ENCODE data around the gene EPB42. TPM values are rescaled to one million over a fixed set of nuclear protein-coding genes. Genes with fewer than 3 reads are reported as not detected.

Gene EPB42
- total and polyA plus RNA-seq, 4 experiments from 2014 or later = not detected

GRCh38 chr15:43218908-43219706 is 1.7 kb downstream of the EPB42 start:
- H3K4me1 ChIP-seq (ENCODE audit: insufficient read depth, low read length) = no peaks in the 10 kb centered on the region
- no peak overlapping the region for H3K4me3 ChIP-seq (ENCODE audit: low read length in 2 of 2)
- intact Hi-C loops (cut with micrococcal nuclease) = no loop called here
- ChIA-PET POLR2A (ENCODE audit: partially characterized antibody) (no interaction called here), CTCF (ENCODE audit: partially characterized antibody) (no interaction called here)
- H3K27ac ChIP-seq (ENCODE audit: low read depth, low read length) = no peak overlapping the region
- H3K27ac Mint-ChIP-seq = no peak overlapping the region
- H3K9me3 ChIP-seq (ENCODE audit: control insufficient read depth in 1 of 2, low read length in 2 of 2) = no peaks in the 10 kb centered on the region
- H3K4me1 Mint-ChIP-seq = peaks cover 0 to 1% (median 0%) of the 10 kb centered on the region in 4 donors
- H3K4me3 Mint-ChIP-seq = no peak overlapping the region
- H3K9me3 Mint-ChIP-seq = no peaks in the 10 kb centered on the region
- no peaks in the 10 kb centered on the region for H3K36me3 Mint-ChIP-seq
- no peaks in the 10 kb centered on the region for H3K36me3 ChIP-seq (ENCODE audit: insufficient read depth, low read length)
- H3K27me3 ChIP-seq (ENCODE audit: insufficient read depth, low read length) = no peaks in the 10 kb centered on the region
- H3K27me3 Mint-ChIP-seq = peaks cover 7 to 9% of the 10 kb centered on the region in 2 donors
- DNase-seq = no peak

GRCh38 chr15:43215961-43216360 is 4.9 kb downstream of the EPB42 start:
- POLR2A ChIA-PET (ENCODE audit: partially characterized antibody) = no interaction called here
- CTCF ChIA-PET (ENCODE audit: partially characterized antibody) = interaction anchor here (1.2 to 1.3 kb wide), 2 partner anchors 9 to 12 kb away, joined by 5 read pairs; no protein-coding TSS in a partner anchor
- H3K27ac ChIP-seq (ENCODE audit: low read depth, low read length) = no peak overlapping the region
- no peaks in the 10 kb centered on the region for H3K4me1 ChIP-seq (ENCODE audit: insufficient read depth, low read length)
- no peaks in the 10 kb centered on the region for H3K36me3 ChIP-seq (ENCODE audit: insufficient read depth, low read length)
- no peak overlapping the region for H3K4me3 Mint-ChIP-seq
- peaks cover 0 to 1% (median 0%) of the 10 kb centered on the region in 4 donors for H3K4me1 Mint-ChIP-seq
- DNase-seq = no peak
- no peaks in the 10 kb centered on the region for H3K9me3 ChIP-seq (ENCODE audit: control insufficient read depth in 1 of 2, low read length in 2 of 2)
- peaks cover 3 to 9% of the 10 kb centered on the region in 2 donors for H3K27me3 Mint-ChIP-seq
- no peak overlapping the region for H3K27ac Mint-ChIP-seq
- H3K4me3 ChIP-seq (ENCODE audit: low read length in 2 of 2) = no peak overlapping the region
- H3K36me3 Mint-ChIP-seq = no peaks in the 10 kb centered on the region
- no peaks in the 10 kb centered on the region for H3K9me3 Mint-ChIP-seq
- H3K27me3 ChIP-seq (ENCODE audit: insufficient read depth, low read length) = no peaks in the 10 kb centered on the region
- intact Hi-C loops (cut with micrococcal nuclease) = no loop called here

GRCh38 chr15:43214592-43215295 is 6.1 kb downstream of the EPB42 start:
- Mint-ChIP-seq H3K4me1 (no peaks in the 10 kb centered on the region), H3K27me3 (peaks cover 5 to 8% of the 10 kb centered on the region in 2 donors), H3K4me3 (no peak overlapping the region), H3K27ac (no peak overlapping the region), H3K36me3 (no peaks in the 10 kb centered on the region), H3K9me3 (no peaks in the 10 kb centered on the region)
- POLR2A ChIA-PET (ENCODE audit: partially characterized antibody) = no interaction called here
- CTCF ChIA-PET (ENCODE audit: partially characterized antibody) = interaction anchor here (1.0 to 1.3 kb wide), 2 partner anchors 10 to 11 kb away, joined by 3 to 9 read pairs; no protein-coding TSS in a partner anchor
- Histone ChIP-seq H3K4me1 (ENCODE audit: insufficient read depth, low read length) (no peaks in the 10 kb centered on the region), H3K27ac (ENCODE audit: low read depth, low read length) (no peak overlapping the region), H3K4me3 (ENCODE audit: low read length in 2 of 2) (no peak overlapping the region), H3K27me3 (ENCODE audit: insufficient read depth, low read length) (no peaks in the 10 kb centered on the region), H3K9me3 (ENCODE audit: control insufficient read depth in 1 of 2, low read length in 2 of 2) (no peaks in the 10 kb centered on the region), H3K36me3 (ENCODE audit: insufficient read depth, low read length) (no peaks in the 10 kb centered on the region)
- no peak for DNase-seq
- intact Hi-C loops (cut with micrococcal nuclease) = no loop called here

GRCh38 chr15:43214169-43214568 is 6.6 kb downstream of the EPB42 start:
- Mint-ChIP-seq H3K4me1 (no peaks in the 10 kb centered on the region), H3K36me3 (no peaks in the 10 kb centered on the region), H3K4me3 (no peak overlapping the region), H3K27ac (peak overlapping the region in 1 of 7 donors; percentile 45), H3K9me3 (no peaks in the 10 kb centered on the region), H3K27me3 (peaks cover 5 to 8% of the 10 kb centered on the region in 2 donors)
- H3K4me1 ChIP-seq (ENCODE audit: insufficient read depth, low read length) = no peaks in the 10 kb centered on the region
- no peaks in the 10 kb centered on the region for H3K27me3 ChIP-seq (ENCODE audit: insufficient read depth, low read length)
- no peaks in the 10 kb centered on the region for H3K36me3 ChIP-seq (ENCODE audit: insufficient read depth, low read length)
- intact Hi-C loops (cut with micrococcal nuclease) = no loop called here
- no peak overlapping the region for H3K27ac ChIP-seq (ENCODE audit: low read depth, low read length)
- no peak for DNase-seq
- CTCF ChIA-PET (ENCODE audit: partially characterized antibody) = interaction anchor here (1.0 to 1.3 kb wide), 2 partner anchors 10 to 11 kb away, joined by 3 to 9 read pairs; no protein-coding TSS in a partner anchor
- H3K9me3 ChIP-seq (ENCODE audit: control insufficient read depth in 1 of 2, low read length in 2 of 2) = no peaks in the 10 kb centered on the region
- POLR2A ChIA-PET (ENCODE audit: partially characterized antibody) = no interaction called here
- H3K4me3 ChIP-seq (ENCODE audit: low read length in 2 of 2) = no peak overlapping the region

- H3K27me3 ChIP-seq (ENCODE audit: insufficient read depth, low read length) = no peaks in the 10 kb centered on the region
- ChIA-PET CTCF (ENCODE audit: partially characterized antibody) (interaction anchor here (1.3 kb wide), 1 partner anchor 12 kb away, joined by 9 read pairs; no protein-coding TSS in a partner anchor), POLR2A (ENCODE audit: partially characterized antibody) (no interaction called here)
- intact Hi-C loops (cut with micrococcal nuclease) = no loop called here
- H3K36me3 ChIP-seq (ENCODE audit: insufficient read depth, low read length) = no peaks in the 10 kb centered on the region
- DNase-seq = no peak
- no peaks in the 10 kb centered on the region for H3K4me1 Mint-ChIP-seq
- no peaks in the 10 kb centered on the region for H3K9me3 ChIP-seq (ENCODE audit: control insufficient read depth in 1 of 2, low read length in 2 of 2)
- H3K9me3 Mint-ChIP-seq = no peaks in the 10 kb centered on the region
- H3K27me3 Mint-ChIP-seq = peaks cover 8 to 12% of the 10 kb centered on the region in 2 donors
- H3K27ac ChIP-seq (ENCODE audit: low read depth, low read length) = no peak overlapping the region
- no peak overlapping the region for H3K4me3 ChIP-seq (ENCODE audit: low read length in 2 of 2)
- H3K36me3 Mint-ChIP-seq = no peaks in the 10 kb centered on the region
- H3K4me3 Mint-ChIP-seq = no peak overlapping the region
- no peaks in the 10 kb centered on the region for H3K4me1 ChIP-seq (ENCODE audit: insufficient read depth, low read length)
- no peak overlapping the region for H3K27ac Mint-ChIP-seq
These were observed 7.4 kb downstream of the EPB42 start for GRCh38 chr15:43213466-43213865.

GRCh38 chr15:43212951-43213350 is 7.9 kb downstream of the EPB42 start:
- H3K4me1 Mint-ChIP-seq = no peaks in the 10 kb centered on the region
- no peaks in the 10 kb centered on the region for H3K36me3 ChIP-seq (ENCODE audit: insufficient read depth, low read length)
- CTCF ChIA-PET (ENCODE audit: partially characterized antibody) = no interaction called here

GRCh38 chr15:43212299-43212698 is 8.5 kb downstream of the EPB42 start:
- no peak overlapping the region for H3K27ac ChIP-seq (ENCODE audit: low read depth, low read length)
- H3K4me3 ChIP-seq (ENCODE audit: low read length in 2 of 2) = no peak overlapping the region
- Mint-ChIP-seq H3K4me3 (no peak overlapping the region), H3K27ac (no peak overlapping the region), H3K36me3 (no peaks in the 10 kb centered on the region), H3K27me3 (peaks cover 7 to 13% of the 10 kb centered on the region in 2 donors), H3K9me3 (no peaks in the 10 kb centered on the region), H3K4me1 (no peaks in the 10 kb centered on the region)
- H3K36me3 ChIP-seq (ENCODE audit: insufficient read depth, low read length) = no peaks in the 10 kb centered on the region
- POLR2A ChIA-PET (ENCODE audit: partially characterized antibody) = no interaction called here
- no peak for DNase-seq
- no peaks in the 10 kb centered on the region for H3K27me3 ChIP-seq (ENCODE audit: insufficient read depth, low read length)
- H3K4me1 ChIP-seq (ENCODE audit: insufficient read depth, low read length) = no peaks in the 10 kb centered on the region
- H3K9me3 ChIP-seq (ENCODE audit: control insufficient read depth in 1 of 2, low read length in 2 of 2) = no peaks in the 10 kb centered on the region
- CTCF ChIA-PET (ENCODE audit: partially characterized antibody) = interaction anchor here (1.6 kb wide), 1 partner anchor 13 kb away, joined by 9 read pairs; no protein-coding TSS in a partner anchor
- intact Hi-C loops (cut with micrococcal nuclease) = no loop called here

More at GRCh38 chr15:43212951-43213350, 7.9 kb downstream of the EPB42 start:
- Histone ChIP-seq H3K27ac (ENCODE audit: low read depth, low read length) (no peak overlapping the region), H3K9me3 (ENCODE audit: control insufficient read depth in 1 of 2, low read length in 2 of 2) (no peaks in the 10 kb centered on the region), H3K4me1 (ENCODE audit: insufficient read depth, low read length) (no peaks in the 10 kb centered on the region), H3K4me3 (ENCODE audit: low read length in 2 of 2) (no peak overlapping the region), H3K27me3 (ENCODE audit: insufficient read depth, low read length) (no peaks in the 10 kb centered on the region)
- Mint-ChIP-seq H3K4me3 (no peak overlapping the region), H3K27me3 (peaks cover 7 to 11% of the 10 kb centered on the region in 2 donors), H3K27ac (no peak overlapping the region), H3K36me3 (no peaks in the 10 kb centered on the region), H3K9me3 (no peaks in the 10 kb centered on the region)
- DNase-seq = no peak
- intact Hi-C loops (cut with micrococcal nuclease) = no loop called here
- POLR2A ChIA-PET (ENCODE audit: partially characterized antibody) = no interaction called here

Data from CD4-positive, alpha-beta memory T cell (primary cell).